Measurements from ENCODE around the gene ST3GAL3. TPM values are rescaled to one million over a fixed set of nuclear protein-coding genes. Genes with fewer than 3 reads are reported as not detected.

The ST3GAL3 gene
- total and polyA plus RNA-seq, 2 donors (not counting 1 experiment from before 2014, with no cell fraction given) = 13.7 to 16.3 TPM

DNA sequence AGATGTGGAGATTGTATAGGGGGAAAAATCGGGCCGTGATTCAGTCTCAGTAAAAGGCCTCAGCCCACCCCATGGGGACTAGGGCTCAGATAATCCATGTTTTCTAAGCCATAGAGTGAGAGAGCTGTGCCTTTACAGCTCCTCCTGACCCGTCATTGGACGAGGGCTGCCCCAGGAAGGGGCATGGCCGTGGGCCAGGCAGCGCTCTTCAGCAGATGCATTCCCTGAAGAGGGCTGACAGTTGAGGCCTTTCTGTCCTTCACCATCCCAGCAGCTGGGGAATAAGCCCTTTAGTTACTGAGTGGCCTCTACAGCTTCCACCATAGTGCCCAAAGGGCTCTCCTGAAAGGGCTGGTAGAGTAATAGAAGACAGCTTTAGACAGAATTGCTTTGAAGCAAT, 57.2 kb downstream of the ST3GAL3 start:
- H3K4me3 ChIP-seq (replicated peaks in 1 of 4; ENCODE audit: control extremely low read depth in 1 of 4, insufficient read depth in 1 of 4, low read depth in 3 of 4, low read length in 4 of 4) = no peak overlapping the region
- TF ChIP-seq, protein P1, sequence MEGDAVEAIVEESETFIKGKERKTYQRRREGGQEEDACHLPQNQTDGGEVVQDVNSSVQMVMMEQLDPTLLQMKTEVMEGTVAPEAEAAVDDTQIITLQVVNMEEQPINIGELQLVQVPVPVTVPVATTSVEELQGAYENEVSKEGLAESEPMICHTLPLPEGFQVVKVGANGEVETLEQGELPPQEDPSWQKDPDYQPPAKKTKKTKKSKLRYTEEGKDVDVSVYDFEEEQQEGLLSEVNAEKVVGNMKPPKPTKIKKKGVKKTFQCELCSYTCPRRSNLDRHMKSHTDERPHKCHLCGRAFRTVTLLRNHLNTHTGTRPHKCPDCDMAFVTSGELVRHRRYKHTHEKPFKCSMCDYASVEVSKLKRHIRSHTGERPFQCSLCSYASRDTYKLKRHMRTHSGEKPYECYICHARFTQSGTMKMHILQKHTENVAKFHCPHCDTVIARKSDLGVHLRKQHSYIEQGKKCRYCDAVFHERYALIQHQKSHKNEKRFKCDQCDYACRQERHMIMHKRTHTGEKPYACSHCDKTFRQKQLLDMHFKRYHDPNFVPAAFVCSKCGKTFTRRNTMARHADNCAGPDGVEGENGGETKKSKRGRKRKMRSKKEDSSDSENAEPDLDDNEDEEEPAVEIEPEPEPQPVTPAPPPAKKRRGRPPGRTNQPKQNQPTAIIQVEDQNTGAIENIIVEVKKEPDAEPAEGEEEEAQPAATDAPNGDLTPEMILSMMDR (conservative IDR thresholded peaks at IDR 0.05 in 1 of 2, IDR thresholded peaks at IDR 0.05 in 1 of 2; ENCODE audit: low read depth in 1 of 2, low read length in 2 of 2) = no peak
- TF ChIP-seq EZH2 (IDR thresholded peaks at IDR 0.05; ENCODE audit: low read length, missing control alignments) = no peak
- no peak overlapping the region for H3K4me2 ChIP-seq (ENCODE audit: extremely low read depth, insufficient read depth, low read length)
- no peak overlapping the region for H3K27ac ChIP-seq (ENCODE audit: insufficient read depth, low read length)
- no peak overlapping the region for H3K9ac ChIP-seq (ENCODE audit: insufficient read depth, low read length)
- no peak overlapping the region for H2AFZ ChIP-seq (ENCODE audit: low read length)
- peaks cover 7% of the 10 kb centered on the region for H3K4me1 ChIP-seq (ENCODE audit: control insufficient read depth, extremely low read depth, insufficient read depth, low read length)
- no peaks in the 10 kb centered on the region for H3K27me3 ChIP-seq (ENCODE audit: control insufficient read depth, insufficient read depth, low read length)
- no peaks in the 10 kb centered on the region for H3K36me3 ChIP-seq (ENCODE audit: control insufficient read depth, insufficient read depth, low read length)
- peaks cover 4% of the 10 kb centered on the region for H3K79me2 ChIP-seq (ENCODE audit: control insufficient read depth, insufficient read depth, low read length)
- no peak for DNase-seq (ENCODE audit: low read depth in 2 of 2)
- no peaks in the 10 kb centered on the region for H4K20me1 ChIP-seq (ENCODE audit: control insufficient read depth, extremely low read depth, insufficient read depth, low read length)
- H3K9me3 ChIP-seq (ENCODE audit: control insufficient read depth, insufficient read depth, low read depth, low read length) = no peaks in the 10 kb centered on the region

- no peak overlapping the region for H3K9ac ChIP-seq (ENCODE audit: insufficient read depth, low read length)
- peaks cover 4% of the 10 kb centered on the region for H3K79me2 ChIP-seq (ENCODE audit: control insufficient read depth, insufficient read depth, low read length)
- no peak for TF ChIP-seq EZH2 (IDR thresholded peaks at IDR 0.05; ENCODE audit: low read length, missing control alignments)
- TF ChIP-seq, protein P1 (conservative IDR thresholded peaks at IDR 0.05 in 1 of 2, IDR thresholded peaks at IDR 0.05 in 1 of 2; ENCODE audit: low read depth in 1 of 2, low read length in 2 of 2) = no peak
These were observed 58.9 kb downstream of the ST3GAL3 start for GRCh38 chr1:43766086-43766784.

GRCh38 chr1:43766818-43767525, 59.6 kb downstream of the ST3GAL3 start:
- H4K20me1 ChIP-seq (ENCODE audit: control insufficient read depth, extremely low read depth, insufficient read depth, low read length) = no peaks in the 10 kb centered on the region
- H3K27me3 ChIP-seq (ENCODE audit: control insufficient read depth, insufficient read depth, low read length) = no peaks in the 10 kb centered on the region
- no peak overlapping the region for H3K4me3 ChIP-seq (replicated peaks in 1 of 4; ENCODE audit: control extremely low read depth in 1 of 4, insufficient read depth in 1 of 4, low read depth in 3 of 4, low read length in 4 of 4)
- H2AFZ ChIP-seq (ENCODE audit: low read length) = no peak overlapping the region
- no peak for TF ChIP-seq EZH2 (IDR thresholded peaks at IDR 0.05; ENCODE audit: low read length, missing control alignments)
- TF ChIP-seq, protein P1 (conservative IDR thresholded peaks at IDR 0.05 in 1 of 2, IDR thresholded peaks at IDR 0.05 in 1 of 2; ENCODE audit: low read depth in 1 of 2, low read length in 2 of 2) = no peak
- H3K9ac ChIP-seq (ENCODE audit: insufficient read depth, low read length) = no peak overlapping the region
- H3K79me2 ChIP-seq (ENCODE audit: control insufficient read depth, insufficient read depth, low read length) = peaks cover 4% of the 10 kb centered on the region
- DNase-seq (ENCODE audit: low read depth in 2 of 2) = peak in 1 of 2 donors; percentile 64
- H3K4me1 ChIP-seq (ENCODE audit: control insufficient read depth, extremely low read depth, insufficient read depth, low read length) = peaks cover 5% of the 10 kb centered on the region
- H3K36me3 ChIP-seq (ENCODE audit: control insufficient read depth, insufficient read depth, low read length) = no peaks in the 10 kb centered on the region
- H3K27ac ChIP-seq (ENCODE audit: insufficient read depth, low read length) = no peak overlapping the region
- no peak overlapping the region for H3K4me2 ChIP-seq (ENCODE audit: extremely low read depth, insufficient read depth, low read length)
- H3K9me3 ChIP-seq (ENCODE audit: control insufficient read depth, insufficient read depth, low read depth, low read length) = no peaks in the 10 kb centered on the region

More at GRCh38 chr1:43766086-43766784, 58.9 kb downstream of the ST3GAL3 start:
- H2AFZ ChIP-seq (ENCODE audit: low read length) = no peak overlapping the region
- H3K27ac ChIP-seq (ENCODE audit: insufficient read depth, low read length) = no peak overlapping the region
- no peak overlapping the region for H3K4me2 ChIP-seq (ENCODE audit: extremely low read depth, insufficient read depth, low read length)
- peak in 1 of 2 donors; percentile 12 for DNase-seq (ENCODE audit: low read depth in 2 of 2)
- no peaks in the 10 kb centered on the region for H3K9me3 ChIP-seq (ENCODE audit: control insufficient read depth, insufficient read depth, low read depth, low read length)
- H3K36me3 ChIP-seq (ENCODE audit: control insufficient read depth, insufficient read depth, low read length) = no peaks in the 10 kb centered on the region
- H3K27me3 ChIP-seq (ENCODE audit: control insufficient read depth, insufficient read depth, low read length) = no peaks in the 10 kb centered on the region
- H3K4me1 ChIP-seq (ENCODE audit: control insufficient read depth, extremely low read depth, insufficient read depth, low read length) = peaks cover 5% of the 10 kb centered on the region
- no peaks in the 10 kb centered on the region for H4K20me1 ChIP-seq (ENCODE audit: control insufficient read depth, extremely low read depth, insufficient read depth, low read length)
- no peak overlapping the region for H3K4me3 ChIP-seq (replicated peaks in 1 of 4; ENCODE audit: control extremely low read depth in 1 of 4, insufficient read depth in 1 of 4, low read depth in 3 of 4, low read length in 4 of 4)
